Astrocyte (in vitro differentiated cells and primary cell): ENCODE results near the gene C19orf18. TPM values are rescaled to one million over a fixed set of nuclear protein-coding genes. Genes with fewer than 3 reads are reported as not detected.

Experiments used
- DNase-seq: peaks from one replicate; pipeline ENCODE4 v3.0.0-alpha.2; 2010; ENCODE audit warnings: low read depth
- FAIRE-seq: peaks from 2 replicates; lab custom pipeline; 2011; peaks lifted over from hg19 to GRCh38; lab: Jason Lieb, UNC
- H2AFZ ChIP-seq: 2 replicates; pipeline ENCODE4 v1.6.0; 2012; ENCODE audit warnings: low read depth, low read length, inconsistent platforms
- H3K27ac ChIP-seq: 2 replicates; pipeline ENCODE4 v1.5.1; 2011; ENCODE audit warnings: low read depth, low read length, inconsistent platforms
- H3K27me3 ChIP-seq: 2 replicates; pipeline ENCODE4 v1.6.0; 2011; ENCODE audit warnings: low read length, inconsistent platforms; ENCODE audit not compliant: insufficient read depth
- H3K36me3 ChIP-seq: 2 replicates; pipeline ENCODE4 v1.5.1; 2011; ENCODE audit warnings: low read length, inconsistent platforms; ENCODE audit not compliant: insufficient read depth
- H3K4me1 ChIP-seq: 2 replicates; pipeline ENCODE4 v1.5.1; 2011; ENCODE audit warnings: low read length, inconsistent platforms; ENCODE audit not compliant: insufficient read depth
- H3K4me2 ChIP-seq: 2 replicates; pipeline ENCODE4 v1.6.0; 2012; ENCODE audit warnings: low read length, inconsistent platforms
- H3K4me3 ChIP-seq: 2 replicates; pipeline ENCODE4 v1.5.1; 2011; ENCODE audit warnings: low read depth, mild to moderate bottlenecking, low read length, inconsistent platforms; ENCODE audit not compliant: insufficient read depth
- H3K79me2 ChIP-seq: 2 replicates; pipeline ENCODE4 v1.6.0; 2012; ENCODE audit warnings: mild to moderate bottlenecking, low read length, inconsistent platforms; ENCODE audit not compliant: insufficient read depth
- H3K9ac ChIP-seq: 2 replicates; pipeline ENCODE4 v1.6.0; 2012; ENCODE audit warnings: mild to moderate bottlenecking, low read length, inconsistent platforms
- H3K9me3 ChIP-seq: 2 replicates; pipeline ENCODE4 v1.5.1; 2012; ENCODE audit warnings: low read depth, mild to moderate bottlenecking, low read length, inconsistent platforms; ENCODE audit not compliant: insufficient read depth
- H4K20me1 ChIP-seq: 2 replicates; pipeline ENCODE4 v1.6.0; 2012; ENCODE audit warnings: low read length, inconsistent platforms; ENCODE audit not compliant: insufficient read depth
- H3K27ac Mint-ChIP-seq: one replicate; pipeline ENCODE4 v1.8.0; 2021; ENCODE audit warnings: mild to moderate bottlenecking, mixed read lengths; ENCODE audit not compliant: unreplicated experiment
- H3K27me3 Mint-ChIP-seq: one replicate; pipeline ENCODE4 v1.8.0; 2021; ENCODE audit warnings: low read depth, mixed read lengths; ENCODE audit not compliant: unreplicated experiment
- H3K36me3 Mint-ChIP-seq: one replicate; pipeline ENCODE4 v1.8.0; 2021; ENCODE audit warnings: low read depth, mixed read lengths; ENCODE audit not compliant: unreplicated experiment
- H3K4me1 Mint-ChIP-seq: one replicate; pipeline ENCODE4 v1.8.0; 2021; ENCODE audit warnings: low read depth, mixed read lengths; ENCODE audit not compliant: unreplicated experiment
- H3K4me3 Mint-ChIP-seq: one replicate; pipeline ENCODE4 v1.8.0; 2021; ENCODE audit warnings: mild to moderate bottlenecking, moderate library complexity, mixed read lengths; ENCODE audit not compliant: unreplicated experiment
- H3K9me3 Mint-ChIP-seq: one replicate; pipeline ENCODE4 v1.8.0; 2021; ENCODE audit warnings: mild to moderate bottlenecking, mixed read lengths; ENCODE audit not compliant: unreplicated experiment
- EZH2 ChIP-seq: IDR thresholded peaks from 2 replicates; pipeline ENCODE4 v1.6.1; 2012; ENCODE audit warnings: mild to moderate bottlenecking, low read length, inconsistent platforms; ENCODE audit not compliant: insufficient read depth
- total RNA-seq: library from RNA; stranded (reverse); gene quantifications from 2 replicates; pipeline ENCODE4 v1.2.1, GENCODE V29; 2021
- TF ChIP-seq, protein P1 (sequence below): IDR thresholded peaks from 2 replicates; pipeline ENCODE4 v1.5.1; 2011; ENCODE audit warnings: low read depth, mild to moderate bottlenecking, inconsistent platforms, low read length, moderate library complexity; ENCODE audit not compliant: insufficient read depth

C19orf18 gene
- total RNA-seq, 1 donor from 2014 or later = 0.66 TPM

DNA sequence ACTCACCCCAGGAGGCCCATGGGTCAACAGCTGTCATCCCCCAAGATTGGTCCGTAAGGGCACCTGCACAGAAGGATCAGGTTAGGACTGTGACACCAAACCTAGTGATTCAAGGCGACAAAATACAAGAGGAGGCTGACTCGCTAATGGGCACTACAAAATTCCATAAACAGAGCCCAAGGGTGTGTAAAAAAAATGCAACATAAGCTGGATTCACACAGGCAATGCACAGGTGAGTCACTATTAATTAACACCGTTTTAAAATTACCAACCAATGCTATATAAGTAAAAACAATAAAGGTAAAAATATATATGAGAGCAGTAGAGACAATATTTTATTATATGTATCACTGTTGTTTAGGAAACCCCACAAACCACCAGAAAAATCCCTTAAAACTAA, 26.3 kb upstream of the C19orf18 start:
- FAIRE-seq (no peak), DNase-seq (no peak)
- Histone ChIP-seq H3K36me3 (peaks cover 8% of the 10 kb centered on the region), H2AFZ (no peak overlapping the region), H4K20me1 (no peaks in the 10 kb centered on the region), H3K9me3 (peaks cover 55% of the 10 kb centered on the region), H3K27ac (no peak overlapping the region), H3K27me3 (no peaks in the 10 kb centered on the region), H3K9ac (no peak overlapping the region), H3K4me2 (no peak overlapping the region), H3K4me3 (no peak overlapping the region), H3K4me1 (no peaks in the 10 kb centered on the region), H3K79me2 (peaks cover 36% of the 10 kb centered on the region)
- H3K36me3 Mint-ChIP-seq = peaks cover 87% of the 10 kb centered on the region
- peaks cover 81% of the 10 kb centered on the region for H3K9me3 Mint-ChIP-seq
- no peaks in the 10 kb centered on the region for H3K27me3 Mint-ChIP-seq
- H3K27ac Mint-ChIP-seq = no peak overlapping the region
- peaks cover 12% of the 10 kb centered on the region for H3K4me1 Mint-ChIP-seq
- peak overlapping the region; percentile 93 for H3K4me3 Mint-ChIP-seq
- TF ChIP-seq, protein P1, sequence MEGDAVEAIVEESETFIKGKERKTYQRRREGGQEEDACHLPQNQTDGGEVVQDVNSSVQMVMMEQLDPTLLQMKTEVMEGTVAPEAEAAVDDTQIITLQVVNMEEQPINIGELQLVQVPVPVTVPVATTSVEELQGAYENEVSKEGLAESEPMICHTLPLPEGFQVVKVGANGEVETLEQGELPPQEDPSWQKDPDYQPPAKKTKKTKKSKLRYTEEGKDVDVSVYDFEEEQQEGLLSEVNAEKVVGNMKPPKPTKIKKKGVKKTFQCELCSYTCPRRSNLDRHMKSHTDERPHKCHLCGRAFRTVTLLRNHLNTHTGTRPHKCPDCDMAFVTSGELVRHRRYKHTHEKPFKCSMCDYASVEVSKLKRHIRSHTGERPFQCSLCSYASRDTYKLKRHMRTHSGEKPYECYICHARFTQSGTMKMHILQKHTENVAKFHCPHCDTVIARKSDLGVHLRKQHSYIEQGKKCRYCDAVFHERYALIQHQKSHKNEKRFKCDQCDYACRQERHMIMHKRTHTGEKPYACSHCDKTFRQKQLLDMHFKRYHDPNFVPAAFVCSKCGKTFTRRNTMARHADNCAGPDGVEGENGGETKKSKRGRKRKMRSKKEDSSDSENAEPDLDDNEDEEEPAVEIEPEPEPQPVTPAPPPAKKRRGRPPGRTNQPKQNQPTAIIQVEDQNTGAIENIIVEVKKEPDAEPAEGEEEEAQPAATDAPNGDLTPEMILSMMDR = no peak
- no peak for TF ChIP-seq EZH2

DNA sequence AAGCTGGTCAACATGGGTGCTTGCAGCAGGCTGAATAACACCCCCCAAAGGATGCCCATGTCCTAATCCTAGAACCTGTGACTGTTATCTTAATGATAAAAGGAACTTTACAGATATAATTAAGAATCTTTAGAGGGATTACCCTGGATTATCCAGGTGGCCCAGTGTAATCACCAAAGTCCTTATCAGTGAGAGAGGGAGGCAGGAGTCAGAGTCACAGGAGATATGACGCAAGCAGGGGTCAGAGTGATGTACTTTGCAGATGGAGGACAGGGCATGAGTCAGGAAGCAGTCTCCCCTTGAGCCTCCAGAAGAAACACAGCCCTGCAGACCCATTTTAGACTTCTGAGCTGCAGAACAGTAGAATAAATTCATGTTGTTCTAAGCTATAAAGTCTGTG, 18.5 kb upstream of the C19orf18 start:
- H3K4me3 Mint-ChIP-seq = no peak overlapping the region
- no peak overlapping the region for H3K9ac ChIP-seq

More for the DNA sequence above, 18.5 kb upstream of the C19orf18 start:
- Histone ChIP-seq H2AFZ (no peak overlapping the region), H3K9me3 (peaks cover 41% of the 10 kb centered on the region), H3K79me2 (no peaks in the 10 kb centered on the region), H3K36me3 (peaks cover 10% of the 10 kb centered on the region), H3K4me1 (no peaks in the 10 kb centered on the region), H4K20me1 (no peaks in the 10 kb centered on the region), H3K27ac (no peak overlapping the region), H3K4me3 (no peak overlapping the region), H3K4me2 (no peak overlapping the region), H3K27me3 (no peaks in the 10 kb centered on the region)
- Mint-ChIP-seq H3K36me3 (peaks cover 85% of the 10 kb centered on the region), H3K27me3 (no peaks in the 10 kb centered on the region), H3K9me3 (peaks cover 74% of the 10 kb centered on the region), H3K27ac (no peak overlapping the region), H3K4me1 (no peaks in the 10 kb centered on the region)
- TF ChIP-seq EZH2 = no peak
- TF ChIP-seq, protein P1 = no peak
- DNase-seq (no peak), FAIRE-seq (no peak)
